A549 (cell line): ENCODE measurements around the gene IKBKG. TPM values are rescaled to one million over a fixed set of nuclear protein-coding genes. Genes with fewer than 3 reads are reported as not detected.

Experiments
- ATAC-seq, 2 experiments: fragments of 200-7000 bp in 1 of 2; fragments of >200 bp in 1 of 2; cut with Nextera tagmentation in 1 of 2; cut with Tn5 transposase in 1 of 2; 3 replicates each; pipeline versions ENCODE4 v1.8.0 to v1.9.1; 2018 to 2020; ENCODE audit warnings: mild to moderate bottlenecking in 1 of 2, moderate library complexity in 1 of 2
- CTCF ChIA-PET: fragments of 300-600 bp; sonication (Branson Sonifier 250); formaldehyde crosslinking; extraction: SDS; loops from one replicate; lab custom pipeline; 2021; ENCODE audit warnings: antibody characterized with exemption, inconsistent platforms; lab: Yijun Ruan, JAX
- POLR2A ChIA-PET: fragments of 350-600 bp; formaldehyde crosslinking; extraction: SDS; loops from one replicate; lab custom pipeline; 2021; ENCODE audit warnings: antibody characterized with exemption, inconsistent platforms; lab: Yijun Ruan, JAX
- DNase-seq, 2 experiments: peaks; one replicate each; pipeline versions ENCODE4 v3.0.0 to v3.0.0-alpha.2; 2011 to 2016; ENCODE audit warnings: low read depth in 1 of 2, low spot score in 1 of 2
- FAIRE-seq: peaks from 2 replicates; lab custom pipeline; 2011; peaks lifted over from hg19 to GRCh38; lab: Jason Lieb, UNC
- H3K27ac ChIP-seq, 2 experiments: fragments of >200 bp; sonication (Bioruptor Twin); formaldehyde crosslinking; 3 replicates each; pipeline ENCODE4 v1.5.1; 2016 to 2017
- H3K4me1 ChIP-seq: fragments of >200 bp; sonication (Bioruptor Twin); formaldehyde crosslinking; 3 replicates; pipeline ENCODE4 v1.6.1; 2016
- H3K4me2 ChIP-seq: fragments of >200 bp; sonication (Bioruptor Twin); formaldehyde crosslinking; 3 replicates; pipeline ENCODE4 v1.6.1; 2016
- H3K4me3 ChIP-seq: fragments of >200 bp; sonication (Bioruptor Twin); formaldehyde crosslinking; 3 replicates; pipeline ENCODE4 v1.5.1; 2016
- H3K9me3 ChIP-seq: fragments of >200 bp; sonication (Bioruptor Twin); formaldehyde crosslinking; 3 replicates; pipeline ENCODE4 v1.6.1; 2016
- BCL3 ChIP-seq: fragments of >200 bp; sonication (Bioruptor Twin); formaldehyde crosslinking; IDR thresholded peaks from 3 replicates; pipeline ENCODE4 v1.6.1; 2016
- CBX2 ChIP-seq: fragments of 200-600 bp; sonication (generic); IDR thresholded peaks from 2 replicates; pipeline ENCODE4 v1.6.1; 2016; ENCODE audit warnings: low read depth, mild to moderate bottlenecking, borderline replicate concordance
- E2F6 ChIP-seq: IDR thresholded peaks from 2 replicates; pipeline ENCODE4 v1.6.1; 2012; ENCODE audit warnings: low read depth, borderline replicate concordance
- EP300 ChIP-seq, 2 experiments: fragments of >200 bp; sonication (Bioruptor Twin); formaldehyde crosslinking; IDR thresholded peaks; 2 replicates in 1 of 2; 3 replicates in 1 of 2; pipeline ENCODE4 v1.6.1; 2016 to 2017
- ESRRA ChIP-seq: fragments of 150-350 bp; IDR thresholded peaks from 2 replicates; pipeline ENCODE4 v1.6.1; 2014; ENCODE audit warnings: mild to moderate bottlenecking, low read length, borderline replicate concordance
- FOXS1 ChIP-seq: fragments of 250-450 bp; sonication (Bioruptor Pico); IDR thresholded peaks from 2 replicates; pipeline ENCODE4 v1.5.0; 2020; ENCODE audit warnings: mild to moderate bottlenecking, moderate library complexity
- HES2 ChIP-seq: fragments of >200 bp; sonication (Bioruptor Twin); formaldehyde crosslinking; IDR thresholded peaks from 2 replicates; pipeline ENCODE4 v1.6.1; 2016
- HEYL ChIP-seq: fragments of 250-450 bp; sonication (Bioruptor Pico); IDR thresholded peaks from 2 replicates; pipeline ENCODE4 v1.8.0; 2021; ENCODE audit warnings: mild to moderate bottlenecking, moderate library complexity
- HOXB13 ChIP-seq: fragments of 250-450 bp; sonication (Bioruptor Pico); IDR thresholded peaks from 2 replicates; pipeline ENCODE4 v1.5.0; 2020; ENCODE audit warnings: low read depth, mild to moderate bottlenecking, moderate library complexity
- HOXB5 ChIP-seq: fragments of 250-450 bp; sonication (Bioruptor Pico); IDR thresholded peaks from 2 replicates; pipeline ENCODE4 v1.5.0; 2020; ENCODE audit warnings: mild to moderate bottlenecking, moderate library complexity
- JUN ChIP-seq, 2 experiments: fragments of >200 bp; sonication (Bioruptor Twin); formaldehyde crosslinking; IDR thresholded peaks; 2 replicates in 1 of 2; 3 replicates in 1 of 2; pipeline ENCODE4 v1.6.1; 2016 to 2017
- PHF8 ChIP-seq: fragments of 200-600 bp; sonication (generic); IDR thresholded peaks from 2 replicates; pipeline ENCODE4 v1.6.1; 2016; ENCODE audit warnings: low read depth, mild to moderate bottlenecking, antibody characterized with exemption, moderate library complexity, borderline replicate concordance
- POLR2A ChIP-seq: IDR thresholded peaks from 2 replicates; pipeline ENCODE4 v1.6.1; 2012; ENCODE audit warnings: mild to moderate bottlenecking, low read length
- POLR2AphosphoS2 ChIP-seq: conservative IDR thresholded peaks from 2 replicates; pipeline ENCODE4 v1.6.1; 2012; ENCODE audit warnings: low read length, improper control_type of control experiment, inconsistent platforms
- ZFP36 ChIP-seq: fragments of 450-650 bp; IDR thresholded peaks from 2 replicates; pipeline ENCODE4 v1.6.1; 2014; ENCODE audit warnings: borderline replicate concordance; ENCODE audit not compliant: partially characterized antibody
- WGBS: methylation state at CpG from one replicate; pipeline ENCODE4 v1.1.6; 2017; ENCODE audit errors: missing lambda C conversion rate; 5-methylcytosine and 5-hydroxymethylcytosine counted together
- polyA plus RNA-seq, 4 experiments: library from polyadenylated mRNA; depleted of rRNA in 3 of 4; stranded (reverse); fragments of >200 nt; fragmentation: RNase III in 1 of 4; extraction: RNeasy Plus Mini Kit Qiagen cat#74134 plus additional on column Dnase treatment in 1 of 4; gene quantifications; 2 replicates in 3 of 4; 3 replicates in 1 of 4; pipeline ENCODE4 v1.2.3, GENCODE V29; 2011 to 2017

IKBKG gene
- polyA plus RNA-seq, 2 of the 4 experiments (the other 2 are of a cell fraction): 19.7 to 34.2 TPM

- CTCF ChIA-PET: interaction anchor here (0.6 to 1.6 kb wide), 3 partner anchors 12 to 14 kb away, joined by 3 to 5 read pairs (median 3); no protein-coding TSS in a partner anchor
These were observed 32.1 kb upstream of the IKBKG start for GRCh38 chrX:154515090-154515965.

GRCh38 chrX:154515966-154516655 is 31.3 kb upstream of the IKBKG start, which contains the start of gene FAM3A:
TSS of gene FAM3A (minus strand) at chrX:154516232. CDS start at chrX:154515772, 460 bp downstream.
- TF ChIP-seq HEYL (CRISPR knock-in tag): no peak
- TF ChIP-seq PHF8: peak; percentile 73; the same call in 1 of the 2 replicates
- peak; percentile 76 for TF ChIP-seq POLR2A
- peak; percentile 51; the same call in 1 of the 3 replicates for TF ChIP-seq BCL3
- 0 out of 2 replicates have a peak, but pooled peaks have one; percentile 35 for TF ChIP-seq E2F6
- no peak for TF ChIP-seq ZFP36
- TF ChIP-seq HES2: no peak
- TF ChIP-seq HOXB13 (CRISPR knock-in tag): no peak
- peak in 1 of 2 experiments; percentile 49; a peak in 1 of 5 replicates for TF ChIP-seq JUN (IDR thresholded peaks at IDR 0.05)
- TF ChIP-seq POLR2AphosphoS2: peak; percentile 84; the same call in 1 of the 2 replicates
- TF ChIP-seq ESRRA: no peak
- Histone ChIP-seq H3K4me3 (peak within 1 kb of the TSS; percentile 69), H3K4me1 (peaks cover 10% of the 10 kb centered on the region; the same call in 2 of the 3 replicates), H3K4me2 (peak within 1 kb of the TSS; percentile 79), H3K27ac (peak within 1 kb of the TSS; percentile 86 to 91), H3K9me3 (no peaks in the 10 kb centered on the region)
- FAIRE-seq: peak; percentile 97
- peak; percentile 84 to 92 for ATAC-seq
- peak; percentile 45 to 92 for DNase-seq
- POLR2A ChIA-PET: interaction anchor here (0.6 to 1.3 kb wide), 5 partner anchors 9 to 143 kb away, joined by 3 to 6 read pairs (median 4); partner anchors contain the start of gene SLC10A3
- CTCF ChIA-PET: interaction anchor here (1.6 to 2.4 kb wide), 3 partner anchors 10 to 143 kb away, joined by 3 to 8 read pairs (median 5); no protein-coding TSS in a partner anchor
- WGBS: 13% methylated on average over 3 of the region's 59 CpGs

More at GRCh38 chrX:154515090-154515965, 32.1 kb upstream of the IKBKG start:
- ATAC-seq (peak; percentile 5 to 9; a peak in 5 of 6 replicates), FAIRE-seq (no peak), DNase-seq (no peak)
- H3K27ac ChIP-seq: peak overlapping the region; percentile 86 to 91
- H3K4me2 ChIP-seq: peak overlapping the region; percentile 75
- H3K4me1 ChIP-seq: peaks cover 10% of the 10 kb centered on the region; the same call in 2 of the 3 replicates
- TF ChIP-seq BCL3: 0 out of 3 replicates have a peak, but pooled peaks have one; percentile 3
- TF ChIP-seq FOXS1: no peak
- no peaks in the 10 kb centered on the region for H3K9me3 ChIP-seq
- peak overlapping the region; percentile 69 for H3K4me3 ChIP-seq
- WGBS: 39% methylated on average over 19 of the region's 34 CpGs
- POLR2A ChIA-PET: interaction anchor here (0.9 to 1.3 kb wide), 4 partner anchors 16 to 142 kb away, joined by 3 to 6 read pairs (median 4); partner anchors contain the start of gene SLC10A3

GRCh38 chrX:154516656-154517100 is 30.7 kb upstream of the IKBKG start:
- H3K4me1 ChIP-seq: peaks cover 10% of the 10 kb centered on the region; the same call in 2 of the 3 replicates
- no peaks in the 10 kb centered on the region for H3K9me3 ChIP-seq
- ChIA-PET CTCF (interaction anchor here (1.7 to 2.4 kb wide), 2 partner anchors 10 to 143 kb away, joined by 3 to 8 read pairs; no protein-coding TSS in a partner anchor), POLR2A (interaction anchor here (0.6 to 1.3 kb wide), 6 partner anchors 9 to 143 kb away, joined by 3 to 6 read pairs (median 4); partner anchors contain the start of gene SLC10A3)
- peak; percentile 14 for ATAC-seq
- no peak for FAIRE-seq
- peak overlapping the region; percentile 70 to 86 for H3K27ac ChIP-seq
- peak overlapping the region; percentile 41 for H3K4me3 ChIP-seq
- DNase-seq: no peak
- H3K4me2 ChIP-seq: peak overlapping the region; percentile 79
- TF ChIP-seq EP300 (IDR thresholded peaks at IDR 0.05) (no peak), CBX2 (no peak), HOXB5 (CRISPR knock-in tag) (no peak)
- 49% methylated on average over 19 of the region's 19 CpGs for WGBS
